Gastroesophageal sphincter (tissue), 4 donors: Measurements from ENCODE around the gene IL4R. TPM values are rescaled to one million over a fixed set of nuclear protein-coding genes. Genes with fewer than 3 reads are reported as not detected.

ENCODE experiments used
- ATAC-seq: fragments of 150-250 bp; one replicate; pipeline ENCODE4 v1.9.1; 2016; ENCODE audit warnings: mild to moderate bottlenecking, moderate library complexity
- H3K27ac ChIP-seq, 4 donors: fragments of 200-600 bp; sonication (generic) in 3 of 4; 1 replicate in 3 of 4; 2 replicates in 1 of 4; pipeline ENCODE4 v1.5.1; 2016 to 2019
- H3K27me3 ChIP-seq: fragments of 200-600 bp; sonication (generic); one replicate; pipeline ENCODE4 v1.5.1; 2019
- H3K36me3 ChIP-seq, 2 donors: fragments of 200-600 bp; sonication (generic); one replicate each; pipeline ENCODE4 v1.5.1; 2019; ENCODE audit warnings: control low read depth in 1 of 2
- H3K4me1 ChIP-seq, 3 donors: fragments of 200-600 bp; sonication (generic); 1 replicate in 2 of 3; 2 replicates in 1 of 3; pipeline ENCODE4 v1.5.1; 2016 to 2019; ENCODE audit warnings: control low read depth in 2 of 3
- H3K4me3 ChIP-seq, 2 donors: fragments of 200-600 bp; sonication (generic); one replicate each; pipeline ENCODE4 v1.5.1; 2019; ENCODE audit warnings: mild to moderate bottlenecking in 1 of 2, moderate library complexity in 1 of 2
- H3K9me3 ChIP-seq, 3 donors: fragments of 200-600 bp; sonication (generic); one replicate each; pipeline ENCODE4 v1.5.1; 2017 to 2019; ENCODE audit warnings: control low read depth in 2 of 3
- EP300 ChIP-seq: sonication (generic); formaldehyde crosslinking; IDR thresholded peaks from one replicate; pipeline ENCODE4 v1.6.1; 2017; ENCODE audit warnings: antibody characterized with exemption, mild to moderate bottlenecking
- POLR2A ChIP-seq, 2 donors: fragments of 450-650 bp; IDR thresholded peaks; one replicate each; pipeline ENCODE4 v1.6.1; 2017; ENCODE audit warnings: antibody characterized with exemption in 2 of 2, mild to moderate bottlenecking in 2 of 2, moderate library complexity in 1 of 2
- POLR2AphosphoS5 ChIP-seq: sonication (generic); formaldehyde crosslinking; IDR thresholded peaks from one replicate; pipeline ENCODE4 v1.6.1; 2017; ENCODE audit warnings: antibody characterized with exemption
- WGBS, 2 donors: methylation state at CpG; one replicate each; pipeline ENCODE4 v1.1.5; 2018; ENCODE audit warnings: low coverage in 1 of 2; 5-methylcytosine and 5-hydroxymethylcytosine counted together
- total RNA-seq, 4 donors: library from RNA; depleted of rRNA; stranded (reverse); fragments of >200 nt; gene quantifications; one replicate each; pipeline ENCODE4 v1.1.0, GENCODE V29; 2016
- TF ChIP-seq, protein P1 (sequence below), 4 experiments: fragments of 200-600 bp in 2 of 4; fragments of 450-650 bp in 2 of 4; sonication (generic) in 1 of 4; IDR thresholded peaks; one replicate each; pipeline ENCODE4 v1.5.1; 2017 to 2019; ENCODE audit warnings: antibody characterized with exemption in 4 of 4, mild to moderate bottlenecking in 2 of 4, moderate library complexity in 2 of 4

Gene IL4R
- total RNA-seq, 4 donors from 2014 or later: 72.3 to 212 (median 110) TPM

DNA sequence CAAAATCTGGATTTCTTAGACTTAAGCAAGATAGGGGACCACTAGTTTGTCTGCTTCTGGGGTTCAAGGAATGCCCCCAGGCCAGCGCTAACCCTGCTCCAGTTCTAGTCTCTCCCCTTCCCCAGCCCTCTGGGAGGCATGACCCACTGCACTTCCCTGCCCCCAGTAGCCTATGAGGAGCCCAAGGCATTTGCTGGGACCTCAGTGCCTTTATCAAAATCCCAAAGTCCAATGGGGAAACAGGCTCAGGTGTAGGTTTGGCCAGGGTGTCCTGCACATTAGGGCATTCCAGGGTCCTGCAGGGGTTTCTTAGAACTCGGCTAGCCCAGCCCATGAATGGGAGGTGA is 1.2 kb downstream of the IL4R start:
- no peak for TF ChIP-seq POLR2A (IDR thresholded peaks at IDR 0.05)
- no peak for TF ChIP-seq EP300
- WGBS, 2 donors: no CpG with 5 or more reads among the region's 2 CpGs
- Histone ChIP-seq H3K4me3 (peak overlapping the region; percentile 76 to 97), H3K27ac (peak overlapping the region; percentile 94 to 99 (median 96)), H3K27me3 (no peaks in the 10 kb centered on the region), H3K9me3 (no peaks in the 10 kb centered on the region), H3K36me3 (no peaks in the 10 kb centered on the region), H3K4me1 (peaks cover 8 to 66% (median 46%) of the 10 kb centered on the region in 3 donors)
- no peak for ATAC-seq

DNA sequence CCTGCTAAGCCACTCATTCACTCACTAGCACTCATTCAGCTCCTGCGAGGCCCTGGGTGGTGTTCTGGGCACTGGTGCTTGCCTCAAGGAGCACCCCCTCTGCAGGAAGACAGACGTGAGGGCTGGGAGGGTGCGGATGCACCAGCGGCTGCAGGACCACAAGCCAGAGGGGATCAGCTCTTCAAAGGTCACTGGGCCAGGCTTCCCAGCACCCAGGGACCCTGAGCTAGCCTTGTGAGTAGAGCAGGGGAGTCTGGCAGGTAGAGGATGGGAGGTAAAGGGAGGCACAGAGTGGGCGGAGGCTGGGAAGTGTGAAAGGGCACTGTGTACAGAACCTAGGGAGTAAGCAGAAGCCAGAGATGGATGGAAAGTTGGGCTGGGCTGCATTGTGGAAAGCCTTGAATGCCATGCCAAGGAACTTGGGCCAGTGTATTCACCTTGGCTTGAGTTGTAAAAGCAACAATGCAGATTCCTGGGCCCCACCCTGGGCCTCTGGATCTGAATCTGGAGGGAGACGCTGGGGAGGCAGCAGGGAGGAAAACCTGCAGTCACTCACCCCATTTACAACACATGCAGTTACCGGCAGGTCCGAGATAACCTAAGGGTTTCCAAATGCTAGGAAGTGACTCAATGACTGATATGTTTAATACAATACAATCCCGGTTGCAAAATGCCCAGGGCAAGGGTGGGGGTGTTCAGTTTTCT is 1.7 kb downstream of the IL4R start:
- H3K9me3 ChIP-seq: no peaks in the 10 kb centered on the region
- peak overlapping the region; percentile 94 to 99 (median 96) for H3K27ac ChIP-seq
- H3K4me1 ChIP-seq: peaks cover 12 to 71% (median 46%) of the 10 kb centered on the region in 3 donors
- ATAC-seq: peak; percentile 70
- no peaks in the 10 kb centered on the region for H3K36me3 ChIP-seq
- peak overlapping the region; percentile 76 to 97 for H3K4me3 ChIP-seq
- TF ChIP-seq EP300 (no peak), POLR2AphosphoS5 (peak; percentile 97), POLR2A (IDR thresholded peaks at IDR 0.05) (peak in 1 of 2 donors; percentile 14)
- TF ChIP-seq, protein P1, sequence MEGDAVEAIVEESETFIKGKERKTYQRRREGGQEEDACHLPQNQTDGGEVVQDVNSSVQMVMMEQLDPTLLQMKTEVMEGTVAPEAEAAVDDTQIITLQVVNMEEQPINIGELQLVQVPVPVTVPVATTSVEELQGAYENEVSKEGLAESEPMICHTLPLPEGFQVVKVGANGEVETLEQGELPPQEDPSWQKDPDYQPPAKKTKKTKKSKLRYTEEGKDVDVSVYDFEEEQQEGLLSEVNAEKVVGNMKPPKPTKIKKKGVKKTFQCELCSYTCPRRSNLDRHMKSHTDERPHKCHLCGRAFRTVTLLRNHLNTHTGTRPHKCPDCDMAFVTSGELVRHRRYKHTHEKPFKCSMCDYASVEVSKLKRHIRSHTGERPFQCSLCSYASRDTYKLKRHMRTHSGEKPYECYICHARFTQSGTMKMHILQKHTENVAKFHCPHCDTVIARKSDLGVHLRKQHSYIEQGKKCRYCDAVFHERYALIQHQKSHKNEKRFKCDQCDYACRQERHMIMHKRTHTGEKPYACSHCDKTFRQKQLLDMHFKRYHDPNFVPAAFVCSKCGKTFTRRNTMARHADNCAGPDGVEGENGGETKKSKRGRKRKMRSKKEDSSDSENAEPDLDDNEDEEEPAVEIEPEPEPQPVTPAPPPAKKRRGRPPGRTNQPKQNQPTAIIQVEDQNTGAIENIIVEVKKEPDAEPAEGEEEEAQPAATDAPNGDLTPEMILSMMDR (IDR thresholded peaks at IDR 0.05): peak in 2 of 4 experiments; percentile 9 to 34
- no peaks in the 10 kb centered on the region for H3K27me3 ChIP-seq
- WGBS, 2 donors: 0 to 21% methylated on average over 1 to 2 of the region's 9 CpGs

DNA sequence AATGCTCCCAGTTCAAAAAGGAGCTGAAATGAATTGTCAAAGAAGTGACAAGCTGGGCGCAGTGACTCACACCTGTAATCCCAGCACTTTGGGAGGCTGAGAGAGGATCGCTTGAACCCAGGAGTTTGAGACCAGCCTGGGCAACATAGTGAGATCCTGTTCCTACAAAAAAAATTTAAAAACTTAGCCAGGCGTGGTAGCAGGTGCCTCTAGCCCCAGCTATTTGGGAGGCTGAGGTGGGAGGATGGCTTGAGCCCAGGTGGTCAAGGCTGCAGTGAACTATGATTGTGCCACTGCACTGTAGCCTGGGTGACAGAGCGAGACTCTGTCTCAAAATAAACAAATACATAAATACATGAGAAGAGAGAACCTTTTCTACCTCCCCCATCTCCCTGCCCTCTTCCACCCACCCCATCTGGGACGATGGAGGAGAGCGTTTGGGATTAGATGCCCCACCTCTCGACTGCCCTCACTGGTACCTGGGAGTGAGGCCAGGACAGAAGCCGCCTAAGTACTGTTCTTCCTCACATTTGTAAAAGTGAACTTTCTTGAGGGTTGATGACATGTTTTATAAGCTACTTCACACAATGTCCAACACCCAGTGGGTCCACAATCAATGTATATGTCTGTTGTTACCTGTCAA is 2.4 kb downstream of the IL4R start:
- peaks cover 14 to 78% (median 46%) of the 10 kb centered on the region in 3 donors for H3K4me1 ChIP-seq
- peak overlapping the region; percentile 76 to 97 for H3K4me3 ChIP-seq
- 40 to 73% methylated on average over 3 to 4 of the region's 8 CpGs for WGBS, 2 donors
- TF ChIP-seq EP300: no peak
- no peak for TF ChIP-seq POLR2AphosphoS5
- TF ChIP-seq POLR2A (IDR thresholded peaks at IDR 0.05): no peak
- TF ChIP-seq, protein P1 (IDR thresholded peaks at IDR 0.05): no peak
- no peaks in the 10 kb centered on the region for H3K9me3 ChIP-seq
- H3K36me3 ChIP-seq: no peaks in the 10 kb centered on the region
- no peak for ATAC-seq
- peak overlapping the region; percentile 90 to 99 (median 96) for H3K27ac ChIP-seq
- no peaks in the 10 kb centered on the region for H3K27me3 ChIP-seq

DNA sequence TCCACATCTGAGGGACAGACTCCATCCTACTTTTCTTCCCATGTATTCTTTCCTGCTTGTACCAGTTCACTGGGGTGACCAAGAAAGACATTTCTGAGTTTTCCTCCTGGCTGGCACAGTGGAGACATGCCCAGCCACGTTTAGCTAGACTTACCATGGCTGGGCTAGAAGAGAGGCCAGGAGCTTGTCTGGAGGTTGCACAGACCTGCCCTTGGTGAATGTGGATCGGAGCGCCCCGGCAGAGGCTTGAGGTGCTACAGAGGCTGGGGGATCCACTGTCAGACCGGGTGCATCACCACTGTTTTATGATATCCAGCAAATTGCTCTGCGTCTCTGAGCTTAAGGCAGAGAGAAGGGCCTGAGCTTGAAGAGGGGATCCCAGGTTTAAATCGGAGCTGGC is 3.5 kb downstream of the IL4R start:
- Histone ChIP-seq H3K36me3 (no peaks in the 10 kb centered on the region), H3K27me3 (no peaks in the 10 kb centered on the region), H3K9me3 (no peaks in the 10 kb centered on the region), H3K27ac (peak overlapping the region; percentile 90 to 99 (median 96)), H3K4me3 (peak overlapping the region in 1 of 2 donors; percentile 97), H3K4me1 (peaks cover 16 to 90% (median 49%) of the 10 kb centered on the region in 3 donors)
- no peak for ATAC-seq
- 25 to 27% methylated on average over 2 to 6 of the region's 7 CpGs for WGBS, 2 donors
- TF ChIP-seq POLR2AphosphoS5: no peak
- no peak for TF ChIP-seq EP300
- TF ChIP-seq POLR2A (IDR thresholded peaks at IDR 0.05): no peak
- TF ChIP-seq, protein P1 (IDR thresholded peaks at IDR 0.05): no peak

DNA sequence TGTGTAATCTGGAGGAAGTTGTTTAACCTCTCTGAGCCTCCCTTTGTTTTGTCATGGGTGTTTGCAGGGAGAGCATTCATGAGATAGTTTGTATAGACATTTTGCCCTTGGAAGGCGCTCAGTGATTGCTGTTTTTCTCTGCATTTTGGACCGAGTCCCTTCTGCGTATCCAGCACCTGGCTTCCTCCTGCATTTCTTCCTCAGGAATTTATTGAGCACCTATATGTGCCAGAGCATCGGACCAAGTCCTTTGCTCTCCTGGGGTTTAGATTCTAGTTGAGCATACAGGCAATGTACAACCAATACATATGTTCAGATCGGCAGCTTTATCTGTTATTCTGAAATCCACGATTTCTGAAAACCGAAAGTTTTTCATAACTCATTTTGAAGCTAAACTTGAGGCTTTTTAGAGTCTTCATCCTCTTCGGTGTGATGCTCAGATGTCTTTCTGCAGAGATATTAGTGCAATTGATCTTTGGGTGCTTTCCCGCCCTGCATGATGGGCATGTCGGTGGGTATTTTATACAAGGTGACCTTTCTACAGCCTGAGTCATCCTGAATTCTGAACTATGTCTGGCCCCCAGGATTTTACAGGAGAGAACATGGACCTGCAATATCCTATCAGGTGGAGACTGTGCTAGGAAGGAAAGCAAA is 4.1 kb downstream of the IL4R start:
- 65 to 70% methylated on average over 9 to 10 of the region's 10 CpGs for WGBS, 2 donors
- no peaks in the 10 kb centered on the region for H3K9me3 ChIP-seq
- TF ChIP-seq, protein P1 (IDR thresholded peaks at IDR 0.05): no peak
- TF ChIP-seq POLR2A (IDR thresholded peaks at IDR 0.05) (no peak), EP300 (no peak), POLR2AphosphoS5 (no peak)
- no peaks in the 10 kb centered on the region for H3K36me3 ChIP-seq
- peak overlapping the region; percentile 90 to 99 (median 96) for H3K27ac ChIP-seq
- no peaks in the 10 kb centered on the region for H3K27me3 ChIP-seq
- ATAC-seq: no peak
- H3K4me1 ChIP-seq: peaks cover 16 to 91% (median 54%) of the 10 kb centered on the region in 3 donors
- peak overlapping the region in 1 of 2 donors; percentile 97 for H3K4me3 ChIP-seq
